HG03066 (cell line): ENCODE measurements around the gene OTOP3.
A peak's percentile ranks its signal among the peaks of the same experiment; 100 is the strongest.
"Not testable (repeated sequence)": the region's sequence is repeated elsewhere in the genome, so short reads cannot be mapped to it uniquely, and the experiment has no call there.

Source experiments
- ATAC-seq: cut with Tn5 transposase; IDR thresholded peaks from one replicate; pipeline ENCODE4 v1.9.1; 2021; ENCODE audit warnings: low read depth; ENCODE audit not compliant: unreplicated experiment

The OTOP3 gene

DNA sequence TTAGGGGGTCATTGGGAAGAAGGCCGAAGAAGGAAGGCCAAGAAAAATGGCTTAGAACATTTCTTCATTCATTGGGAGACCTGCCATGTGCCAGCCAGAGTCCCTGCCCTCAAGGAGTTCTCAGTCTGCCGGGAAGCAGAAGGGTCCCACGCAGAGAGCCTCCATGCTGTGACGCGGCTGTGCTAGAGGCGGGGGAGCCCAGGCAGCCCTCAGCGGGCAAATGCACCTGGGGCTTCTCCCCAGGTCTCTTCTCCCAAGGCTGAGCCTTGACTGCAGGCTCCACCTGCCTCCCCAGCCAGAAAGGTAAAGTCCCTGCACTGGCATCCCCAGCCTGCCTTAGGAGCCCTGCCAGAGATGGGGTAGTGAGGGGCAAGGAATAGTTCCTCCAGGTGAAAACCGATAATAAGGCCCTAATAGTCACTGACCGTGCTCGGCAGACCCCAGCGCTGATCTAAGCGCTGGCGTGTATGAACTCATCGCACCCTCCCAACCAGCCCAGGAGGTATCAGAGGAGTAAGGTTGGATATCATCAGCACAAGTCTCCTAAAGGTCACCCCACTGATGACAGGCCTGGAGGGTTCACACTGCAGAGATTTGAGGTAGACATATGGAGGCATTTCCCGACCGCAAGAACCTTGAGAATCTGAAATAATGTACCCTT lies 45.8 kb downstream of the OTOP3 start:
- no peak for ATAC-seq

DNA sequence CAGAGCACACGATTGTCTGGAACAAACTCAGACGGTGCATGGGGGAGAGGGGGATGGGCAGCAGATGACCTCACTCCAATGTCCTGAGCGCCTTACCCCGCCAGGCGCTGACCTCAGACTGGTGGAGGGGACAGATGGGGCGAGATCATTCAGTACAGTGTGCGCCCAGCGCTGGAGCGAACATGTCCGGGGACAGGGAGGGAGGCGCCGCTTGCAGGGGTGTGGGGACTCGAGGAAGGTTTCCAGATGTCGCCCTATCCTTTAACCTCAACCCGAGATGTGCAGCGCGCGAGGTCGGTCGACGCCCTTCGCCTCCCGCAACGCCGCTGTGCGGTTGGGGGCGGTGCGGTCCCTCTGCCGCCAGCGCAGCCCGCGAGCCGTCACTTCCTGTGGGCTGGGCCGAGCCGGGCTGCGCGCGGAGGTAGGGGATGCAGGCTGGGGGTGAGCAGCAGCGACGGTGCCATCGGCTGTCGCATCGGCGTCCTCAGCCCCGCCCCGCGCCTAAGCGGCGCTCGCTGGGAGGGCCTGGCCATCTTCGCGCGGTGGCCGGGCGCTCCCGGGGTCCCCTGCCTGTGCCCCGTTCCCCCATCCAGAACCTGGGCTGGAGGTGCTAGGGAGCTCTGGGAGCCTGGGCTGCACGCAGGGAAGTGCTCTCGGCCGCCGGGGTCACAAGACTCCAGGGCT lies 46.4 kb downstream of the OTOP3 start:
- ATAC-seq, result no peak

DNA sequence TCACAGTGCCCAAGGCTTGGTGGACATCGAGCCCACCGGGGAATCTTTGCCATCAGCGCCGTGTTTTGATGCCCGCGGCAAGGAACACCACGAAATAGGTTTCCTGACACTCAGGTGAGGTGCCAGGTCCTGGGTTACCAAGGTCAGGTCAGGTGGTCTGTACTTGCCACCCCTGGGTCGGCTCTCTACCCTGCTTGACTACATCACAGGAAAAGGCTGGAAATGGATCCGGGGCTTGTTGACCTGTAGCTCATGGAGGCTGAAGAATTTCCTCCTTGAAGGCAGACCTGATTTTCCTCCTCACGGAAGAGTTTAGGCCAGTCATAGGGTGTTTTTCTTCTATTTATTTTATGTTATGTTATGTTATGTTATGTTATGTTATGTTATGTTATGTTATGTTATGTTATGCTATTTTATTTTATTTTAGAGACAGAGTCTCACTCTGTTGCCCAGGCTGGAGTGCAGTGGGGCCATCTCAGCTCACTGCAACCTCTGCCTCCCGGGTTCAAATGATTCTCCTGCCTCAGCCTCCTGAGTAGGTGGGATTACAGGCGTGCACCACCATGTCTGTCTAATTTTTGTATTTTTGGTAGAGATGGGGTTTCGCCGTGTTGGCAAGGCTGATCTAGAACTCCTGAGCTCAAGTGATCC lies 47.1 kb downstream of the OTOP3 start:
- ATAC-seq, result not testable (repeated sequence)

DNA sequence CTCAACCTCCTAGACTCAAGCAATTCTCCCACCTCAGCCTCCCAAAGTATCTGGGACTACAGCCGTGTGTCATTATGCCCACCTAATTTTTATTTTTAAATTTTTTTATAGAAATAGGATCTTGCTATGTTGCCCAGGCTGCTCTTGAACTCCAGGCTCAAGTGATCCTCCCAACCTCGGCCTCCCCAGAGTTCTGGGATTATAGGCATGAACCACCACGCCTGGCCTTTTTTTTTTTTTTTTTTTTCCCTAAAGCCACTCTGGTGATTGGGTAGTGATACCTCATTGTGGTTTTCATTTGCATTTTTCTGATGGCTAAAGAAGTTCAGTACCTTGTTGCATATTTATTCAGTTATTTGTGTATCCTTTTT lies 50.5 kb downstream of the OTOP3 start:
- ATAC-seq, result no peak

DNA sequence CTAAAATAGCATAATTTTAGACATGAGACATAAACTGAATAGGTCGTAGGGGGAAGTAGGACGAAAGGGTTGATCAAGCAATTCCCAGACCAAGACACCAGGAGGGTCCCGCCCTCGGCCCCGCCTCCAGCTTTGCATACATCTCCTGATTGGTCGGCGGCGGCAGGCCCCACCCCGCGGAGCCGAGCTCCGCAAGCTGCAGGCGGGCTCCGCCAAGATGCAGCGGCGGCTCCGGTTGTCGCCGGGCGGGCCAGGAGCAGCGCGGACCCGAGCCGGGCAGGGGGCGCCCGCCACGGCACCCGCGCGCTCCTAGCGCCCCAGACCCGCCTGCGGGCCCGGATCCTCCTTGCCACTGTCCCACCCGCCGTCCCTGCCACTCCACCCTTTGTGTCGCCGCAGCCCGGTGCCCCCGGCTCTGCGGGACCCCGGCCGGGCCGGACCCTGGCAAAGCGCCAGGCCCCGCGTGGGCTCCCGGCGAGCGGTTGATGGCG lies 51.8 kb downstream of the OTOP3 start, which contains the start of gene CDR2L:
Gene CDR2L (plus strand): TSS at position 215 of the 491 bp plus-strand sequence. CDS start 412 bp downstream, outside the sequence.
- peak; percentile 85 for ATAC-seq

DNA sequence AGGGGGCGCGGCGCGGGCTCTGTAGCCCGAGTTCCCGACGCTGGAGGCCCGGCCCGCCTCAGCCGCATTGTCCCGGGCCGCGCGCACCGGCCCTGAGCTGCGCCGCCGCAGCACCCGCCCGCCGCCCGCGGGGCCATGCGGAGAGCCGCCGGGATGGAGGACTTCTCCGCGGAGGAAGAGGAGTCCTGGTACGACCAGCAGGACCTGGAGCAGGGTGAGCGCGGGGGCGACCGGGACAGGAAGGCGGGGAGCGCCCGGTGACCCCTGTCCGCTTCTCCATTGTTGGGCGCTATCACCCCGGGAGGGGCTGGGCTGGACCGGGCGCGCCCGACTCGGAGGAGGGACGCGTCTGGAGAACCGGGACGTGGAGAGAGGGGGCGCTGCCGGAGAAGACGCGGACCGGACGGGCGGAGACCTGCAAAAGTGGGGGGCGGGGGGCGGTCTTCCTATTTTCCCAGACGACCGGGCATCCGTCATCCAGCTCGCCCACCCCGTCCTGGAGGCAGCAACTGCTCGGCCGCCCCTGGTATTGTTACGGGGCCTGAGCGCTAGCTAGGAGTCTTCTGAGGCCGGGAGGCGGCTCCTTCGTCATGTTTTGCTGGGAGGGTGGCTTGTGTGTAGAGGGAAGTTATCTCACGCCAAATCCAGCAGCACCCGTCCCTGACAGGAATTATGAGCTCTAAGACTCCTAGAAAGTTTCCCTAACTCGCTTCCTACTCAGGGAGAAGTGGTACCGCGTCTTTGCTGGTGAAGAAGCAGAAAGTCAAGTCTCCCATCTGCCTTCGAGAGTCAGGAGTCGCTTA lies 52.4 kb downstream of the OTOP3 start:
- peak; percentile 27 for ATAC-seq

DNA sequence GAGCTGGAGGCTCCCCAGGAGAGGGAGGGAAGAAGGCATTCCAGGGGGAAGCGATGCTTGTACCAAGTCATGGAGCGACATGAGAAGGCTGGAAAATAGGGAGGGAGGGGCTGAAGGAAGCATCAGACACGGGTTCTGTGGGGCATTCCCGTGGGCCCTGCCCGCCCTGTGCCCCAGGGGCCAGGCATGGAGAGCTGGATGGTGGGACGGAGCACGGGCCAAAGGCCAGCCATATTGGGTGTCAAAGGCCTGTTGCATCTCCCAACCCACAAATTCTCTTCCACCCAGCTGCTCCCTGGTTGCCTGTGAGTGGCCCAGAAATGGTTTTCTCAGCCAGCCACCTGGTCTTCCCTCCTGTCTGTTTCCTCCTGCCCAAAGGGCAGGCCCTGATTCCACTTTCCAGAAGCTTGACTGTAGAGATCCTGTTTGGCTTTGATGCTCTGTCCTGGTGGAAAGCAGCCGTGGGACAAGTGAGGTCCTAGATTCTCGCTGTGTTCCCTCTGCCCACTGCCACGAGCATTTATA lies 54.9 kb downstream of the OTOP3 start:
- ATAC-seq, result no peak

DNA sequence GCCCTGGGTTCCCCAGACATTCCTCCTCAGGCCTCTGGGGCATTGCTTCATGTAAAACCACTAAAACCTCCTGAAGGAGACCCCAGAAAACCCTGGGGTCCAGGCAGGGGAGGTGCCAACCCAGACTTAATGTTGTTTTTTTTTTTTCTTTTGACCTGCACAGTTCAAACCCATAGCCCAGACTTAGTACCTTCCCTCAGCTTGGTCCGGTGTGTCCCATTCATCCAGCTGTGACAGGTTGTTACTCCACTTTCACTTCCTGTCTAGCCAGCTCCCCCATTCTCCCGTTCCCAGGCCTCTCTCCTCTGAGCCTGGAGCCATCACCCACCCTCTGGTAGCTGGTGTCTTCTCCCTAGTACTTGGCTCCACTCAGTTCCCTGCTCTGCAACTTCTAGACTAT lies 56.5 kb downstream of the OTOP3 start:
- no peak for ATAC-seq

DNA sequence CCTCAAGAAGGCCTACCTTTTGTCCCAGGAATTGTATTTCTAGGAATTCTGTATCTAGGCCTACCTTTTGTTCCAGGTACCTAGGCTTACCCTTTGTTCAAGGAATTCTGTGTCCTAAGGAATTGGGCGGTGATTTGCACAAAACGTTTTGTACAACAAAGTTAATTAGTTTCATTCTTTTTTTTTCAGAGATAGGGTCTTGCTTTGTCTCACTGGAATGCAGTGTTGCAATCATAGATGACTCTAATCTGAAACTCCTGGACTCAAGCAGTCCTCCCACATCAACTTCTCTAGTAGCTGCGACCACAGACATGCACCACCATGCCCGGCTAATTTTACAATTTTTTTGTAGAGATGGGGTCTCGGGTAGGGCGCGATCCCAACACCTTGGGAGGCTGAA lies 58.7 kb downstream of the OTOP3 start:
- no peak for ATAC-seq

DNA sequence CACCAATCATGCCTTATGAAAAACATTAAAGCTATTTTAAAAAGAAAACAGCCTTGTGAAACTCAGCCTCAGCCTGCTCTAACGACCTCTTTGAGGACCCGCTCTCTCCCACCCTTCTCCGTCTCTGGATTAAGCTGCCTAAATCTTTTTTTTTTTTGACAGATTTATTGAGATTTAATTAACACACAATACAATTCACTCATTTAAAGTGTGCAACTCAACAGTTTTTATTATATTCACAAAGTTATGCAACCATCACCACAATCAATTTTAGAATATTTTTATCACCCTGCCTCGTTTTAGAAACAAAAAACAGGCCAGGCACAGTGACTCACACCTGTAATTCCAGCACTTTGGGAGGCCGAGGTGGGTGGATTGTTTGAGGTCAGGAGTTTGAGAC lies 60.1 kb downstream of the OTOP3 start:
- ATAC-seq, result no peak

DNA sequence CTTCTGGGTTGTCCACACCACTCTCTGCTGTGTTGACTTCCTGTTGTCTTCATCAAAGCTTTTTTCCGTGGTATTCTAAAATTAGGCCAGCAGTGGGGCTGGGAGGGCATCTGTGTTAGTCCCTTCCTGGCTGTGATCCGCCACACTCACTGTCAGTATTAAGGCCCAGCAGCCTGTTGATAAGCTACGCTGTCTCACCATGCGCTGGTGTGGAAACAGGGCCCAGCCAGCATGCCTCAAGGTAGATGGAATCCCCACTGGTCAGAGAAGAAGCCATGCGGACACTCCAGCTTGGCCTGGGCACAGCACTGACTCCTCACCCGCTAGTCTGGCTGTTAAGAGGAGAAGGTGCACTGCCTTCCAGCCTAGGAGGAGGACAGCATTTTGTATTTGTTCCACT lies 63.1 kb downstream of the OTOP3 start:
- ATAC-seq, result no peak

DNA sequence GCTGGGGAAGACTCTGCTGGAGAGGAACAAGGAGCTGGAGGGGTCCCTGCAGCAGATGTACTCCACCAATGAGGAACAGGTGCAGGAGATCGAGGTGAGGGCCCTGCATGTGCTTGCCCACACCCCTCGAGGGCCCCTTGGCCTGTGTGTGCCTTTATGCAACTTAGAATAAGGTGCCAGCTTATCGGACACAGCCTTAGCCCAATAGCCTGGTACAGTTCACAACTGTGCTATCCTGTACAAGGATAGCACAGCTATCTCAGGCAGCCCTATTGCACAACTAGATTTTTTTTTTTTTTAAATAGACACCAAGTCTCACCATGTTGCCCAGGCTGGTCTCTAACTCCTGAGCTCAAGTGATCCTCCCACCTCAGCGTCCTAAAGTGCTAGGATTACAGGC lies 63.8 kb downstream of the OTOP3 start:
- ATAC-seq, result no peak
